ENCODE results near the gene APPBP2. TPM values are rescaled to one million over a fixed set of nuclear protein-coding genes. Genes with fewer than 3 reads are reported as not detected.

The APPBP2 gene
- polyA plus RNA-seq, 1 donor: 30.5 TPM

GRCh38 chr17:60403523-60403810, 122.6 kb downstream of the APPBP2 start:
- no peaks in the 10 kb centered on the region for H3K4me1 ChIP-seq (ENCODE audit: control insufficient read depth, insufficient read depth, low read length)
- no peaks in the 10 kb centered on the region for H3K9me3 ChIP-seq (ENCODE audit: control insufficient read depth, low read depth, low read length)
- no peak overlapping the region for H3K27ac ChIP-seq (ENCODE audit: low read length)
- no peaks in the 10 kb centered on the region for H3K27me3 ChIP-seq (ENCODE audit: control insufficient read depth, insufficient read depth, low read length)
- H3K4me3 ChIP-seq (ENCODE audit: low read length): no peak overlapping the region
- WGBS (ENCODE audit: insufficient coverage, low lambda C conversion rate): 100% methylated on average over 1 of the region's 3 CpGs
- DNase-seq: no peak
- H3K36me3 ChIP-seq (ENCODE audit: control insufficient read depth, insufficient read depth, low read length): no peaks in the 10 kb centered on the region

DNA sequence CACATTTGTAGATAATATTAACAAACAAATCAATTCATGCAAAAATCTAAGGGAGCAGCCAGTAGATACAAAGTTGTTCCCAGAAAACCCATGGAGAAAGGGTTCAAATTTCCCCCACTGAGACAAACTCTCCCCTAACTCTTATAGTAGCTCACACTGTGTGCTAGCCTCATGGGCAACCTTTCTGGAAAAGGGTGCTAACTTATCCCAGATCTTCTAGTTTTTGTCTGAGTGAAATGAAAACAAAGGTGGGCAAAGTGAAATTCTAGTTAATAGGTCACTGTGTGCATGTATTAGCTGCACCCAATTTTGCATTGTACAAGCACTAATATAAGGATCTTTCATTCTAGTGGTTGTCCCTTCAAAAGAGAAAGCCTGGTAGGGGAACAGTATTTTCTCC, 124.2 kb downstream of the APPBP2 start:
- H3K36me3 ChIP-seq (ENCODE audit: control insufficient read depth, insufficient read depth, low read length): no peaks in the 10 kb centered on the region
- no peak overlapping the region for H3K27ac ChIP-seq (ENCODE audit: low read length)
- H3K9me3 ChIP-seq (ENCODE audit: control insufficient read depth, low read depth, low read length): no peaks in the 10 kb centered on the region
- DNase-seq: no peak
- no peaks in the 10 kb centered on the region for H3K4me1 ChIP-seq (ENCODE audit: control insufficient read depth, insufficient read depth, low read length)
- no peak overlapping the region for H3K4me3 ChIP-seq (ENCODE audit: low read length)
- no peaks in the 10 kb centered on the region for H3K27me3 ChIP-seq (ENCODE audit: control insufficient read depth, insufficient read depth, low read length)

DNA sequence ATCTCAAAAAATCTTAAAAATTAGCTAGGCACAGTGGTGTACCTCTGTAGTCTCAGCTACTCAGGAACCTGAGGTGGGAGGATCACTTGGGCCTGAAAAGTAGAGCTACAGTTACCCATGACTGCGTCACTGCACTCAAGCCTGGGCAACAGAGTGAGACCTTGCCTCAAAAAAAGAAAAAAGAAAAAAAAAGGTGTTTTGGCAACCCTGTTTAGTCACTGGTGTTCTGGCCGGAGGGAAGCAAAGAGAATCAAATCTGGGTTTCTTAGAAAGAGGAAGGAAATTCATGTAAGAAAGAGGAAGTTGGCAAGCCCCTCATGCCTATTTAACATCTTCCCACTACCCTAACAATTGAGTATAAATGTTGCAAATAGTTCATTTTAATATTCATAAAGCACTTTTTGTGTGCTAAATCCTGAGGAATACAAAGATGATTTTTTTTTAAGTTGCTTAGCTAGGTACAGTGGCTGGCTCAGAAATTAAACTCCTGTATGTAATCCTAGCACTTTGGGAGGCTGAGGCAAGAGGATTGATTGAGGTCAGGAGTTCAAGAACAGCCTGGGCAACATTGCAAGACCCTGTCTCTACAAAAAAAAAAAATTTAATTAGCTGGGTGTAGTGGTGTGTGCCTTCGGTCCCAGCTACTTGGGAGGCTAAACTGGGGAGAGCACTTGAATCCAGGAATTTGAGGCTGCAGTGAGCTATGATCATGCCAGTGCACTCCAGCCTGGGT, 127.6 kb downstream of the APPBP2 start:
- Histone ChIP-seq H3K36me3 (ENCODE audit: control insufficient read depth, insufficient read depth, low read length) (no peaks in the 10 kb centered on the region), H3K9me3 (ENCODE audit: control insufficient read depth, low read depth, low read length) (no peaks in the 10 kb centered on the region), H3K4me3 (ENCODE audit: low read length) (no peak overlapping the region), H3K4me1 (ENCODE audit: control insufficient read depth, insufficient read depth, low read length) (peaks cover under 1% of the 10 kb centered on the region), H3K27ac (ENCODE audit: low read length) (no peak overlapping the region), H3K27me3 (ENCODE audit: control insufficient read depth, insufficient read depth, low read length) (no peaks in the 10 kb centered on the region)
- no peak for DNase-seq
- 100% methylated on average over 1 of the region's 3 CpGs for WGBS (ENCODE audit: insufficient coverage, low lambda C conversion rate)

- Histone ChIP-seq H3K27ac (ENCODE audit: low read length) (no peak overlapping the region), H3K36me3 (ENCODE audit: control insufficient read depth, insufficient read depth, low read length) (no peaks in the 10 kb centered on the region), H3K4me1 (ENCODE audit: control insufficient read depth, insufficient read depth, low read length) (peaks cover 5% of the 10 kb centered on the region)
Observed at GRCh38 chr17:60396412-60396811, 129.6 kb downstream of the APPBP2 start.

GRCh38 chr17:60395508-60396065, 130.5 kb downstream of the APPBP2 start:
- Histone ChIP-seq H3K4me3 (ENCODE audit: low read length) (no peak overlapping the region), H3K27ac (ENCODE audit: low read length) (no peak overlapping the region), H3K27me3 (ENCODE audit: control insufficient read depth, insufficient read depth, low read length) (no peaks in the 10 kb centered on the region), H3K36me3 (ENCODE audit: control insufficient read depth, insufficient read depth, low read length) (no peaks in the 10 kb centered on the region), H3K4me1 (ENCODE audit: control insufficient read depth, insufficient read depth, low read length) (peaks cover 5% of the 10 kb centered on the region), H3K9me3 (ENCODE audit: control insufficient read depth, low read depth, low read length) (no peaks in the 10 kb centered on the region)
- WGBS (ENCODE audit: insufficient coverage, low lambda C conversion rate): 100% methylated on average over 2 of the region's 4 CpGs
- DNase-seq: no peak

More at GRCh38 chr17:60396412-60396811, 129.6 kb downstream of the APPBP2 start:
- H3K4me3 ChIP-seq (ENCODE audit: low read length): no peak overlapping the region
- 40% methylated on average over 1 of the region's 3 CpGs for WGBS (ENCODE audit: insufficient coverage, low lambda C conversion rate)
- H3K27me3 ChIP-seq (ENCODE audit: control insufficient read depth, insufficient read depth, low read length): no peaks in the 10 kb centered on the region
- H3K9me3 ChIP-seq (ENCODE audit: control insufficient read depth, low read depth, low read length): no peaks in the 10 kb centered on the region
- DNase-seq: no peak

DNA sequence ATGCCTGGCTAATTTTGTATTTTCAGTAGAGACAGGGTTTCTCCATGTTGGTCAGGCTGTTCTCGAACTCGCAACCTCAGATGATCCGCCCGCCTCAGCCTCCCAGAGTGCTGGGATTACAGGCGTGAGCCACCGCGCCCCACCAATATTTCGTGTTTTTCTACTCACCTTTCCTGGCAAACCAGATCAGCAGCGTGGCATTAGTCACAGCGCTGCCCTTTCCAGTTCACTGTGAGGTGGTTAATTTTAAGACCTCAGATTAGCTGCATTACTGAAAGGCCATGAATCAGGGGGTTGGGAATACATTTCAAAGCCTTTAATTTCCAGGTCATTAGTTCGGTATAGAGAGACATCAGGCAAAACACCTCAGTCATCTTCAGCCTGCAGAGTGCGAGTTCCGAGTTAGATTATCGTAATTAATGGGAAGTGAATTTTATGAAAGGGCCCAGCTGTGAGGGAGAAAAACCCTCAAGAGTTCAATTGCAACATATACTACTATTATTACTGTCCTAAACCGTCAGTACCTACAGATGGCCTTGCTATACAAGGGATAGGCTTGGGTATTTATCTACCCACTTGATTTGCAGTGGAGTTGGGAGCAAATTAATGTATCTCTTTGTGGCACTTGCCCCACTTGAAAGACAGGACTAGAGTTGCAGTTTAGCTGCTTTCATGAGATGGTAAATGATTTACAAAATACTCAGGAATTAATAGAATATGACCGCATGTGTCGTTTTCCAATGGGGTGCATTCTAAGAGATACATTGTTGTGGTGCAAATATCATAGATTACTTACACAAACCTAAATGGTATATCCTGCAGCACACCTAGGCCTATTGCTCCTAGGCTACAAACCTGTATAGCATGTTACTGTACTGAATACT, 132.0 kb downstream of the APPBP2 start:
- peaks cover 5% of the 10 kb centered on the region for H3K4me1 ChIP-seq (ENCODE audit: control insufficient read depth, insufficient read depth, low read length)
- H3K36me3 ChIP-seq (ENCODE audit: control insufficient read depth, insufficient read depth, low read length): no peaks in the 10 kb centered on the region
- no peak overlapping the region for H3K4me3 ChIP-seq (ENCODE audit: low read length)
- WGBS (ENCODE audit: insufficient coverage, low lambda C conversion rate): no CpG with 5 or more reads among the region's 17 CpGs
- H3K27ac ChIP-seq (ENCODE audit: low read length): no peak overlapping the region
- no peaks in the 10 kb centered on the region for H3K27me3 ChIP-seq (ENCODE audit: control insufficient read depth, insufficient read depth, low read length)
- no peaks in the 10 kb centered on the region for H3K9me3 ChIP-seq (ENCODE audit: control insufficient read depth, low read depth, low read length)
- DNase-seq: no peak

Other genes starting within 250 kb of the APPBP2 start
- gene USP32, start 134.1 kb downstream of the APPBP2 start, polyA plus RNA-seq: 24.0 TPM
- gene CHCT1, start 103.8 kb downstream of the APPBP2 start, polyA plus RNA-seq: not detected
- gene PPM1D, start 74.0 kb upstream of the APPBP2 start, polyA plus RNA-seq: 11.9 TPM
- 9.7 TPM for gene BCAS3, start 151.6 kb upstream of the APPBP2 start, polyA plus RNA-seq